ENCODE results near the gene TBPL1.

DNA sequence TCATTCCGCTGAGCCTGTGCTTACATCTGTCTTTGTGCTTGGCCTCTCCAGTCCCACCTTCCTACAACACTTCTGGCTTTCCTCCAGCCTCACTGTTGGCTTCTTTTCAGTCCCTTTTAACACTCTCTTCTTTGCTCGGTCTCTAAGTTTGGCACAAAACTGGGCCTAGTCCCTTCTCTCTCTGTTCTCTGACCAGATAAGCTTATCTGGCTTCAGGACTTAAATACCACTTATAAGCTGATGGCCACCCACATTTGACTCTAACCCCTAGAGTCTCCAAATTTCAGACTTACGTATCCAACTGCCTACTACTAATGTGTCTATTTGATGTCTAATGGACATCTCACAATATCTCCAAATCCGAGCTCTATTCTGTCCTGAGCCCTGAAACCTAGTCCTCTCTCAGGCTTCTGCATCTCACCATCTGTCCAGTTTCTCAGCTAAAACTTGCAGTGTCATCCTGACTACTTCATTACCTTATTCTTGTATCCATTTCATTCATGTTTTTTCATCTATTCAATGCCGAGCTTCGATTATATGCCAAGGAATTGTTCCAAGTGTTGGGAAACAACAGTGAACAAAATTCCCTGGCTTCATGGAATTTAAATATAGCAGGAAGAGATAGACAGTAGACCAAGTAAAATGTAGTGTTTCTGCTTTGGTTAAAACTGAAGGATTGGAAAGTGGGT, 40.1 kb downstream of the TBPL1 start:
- TF ChIP-seq, protein P1, sequence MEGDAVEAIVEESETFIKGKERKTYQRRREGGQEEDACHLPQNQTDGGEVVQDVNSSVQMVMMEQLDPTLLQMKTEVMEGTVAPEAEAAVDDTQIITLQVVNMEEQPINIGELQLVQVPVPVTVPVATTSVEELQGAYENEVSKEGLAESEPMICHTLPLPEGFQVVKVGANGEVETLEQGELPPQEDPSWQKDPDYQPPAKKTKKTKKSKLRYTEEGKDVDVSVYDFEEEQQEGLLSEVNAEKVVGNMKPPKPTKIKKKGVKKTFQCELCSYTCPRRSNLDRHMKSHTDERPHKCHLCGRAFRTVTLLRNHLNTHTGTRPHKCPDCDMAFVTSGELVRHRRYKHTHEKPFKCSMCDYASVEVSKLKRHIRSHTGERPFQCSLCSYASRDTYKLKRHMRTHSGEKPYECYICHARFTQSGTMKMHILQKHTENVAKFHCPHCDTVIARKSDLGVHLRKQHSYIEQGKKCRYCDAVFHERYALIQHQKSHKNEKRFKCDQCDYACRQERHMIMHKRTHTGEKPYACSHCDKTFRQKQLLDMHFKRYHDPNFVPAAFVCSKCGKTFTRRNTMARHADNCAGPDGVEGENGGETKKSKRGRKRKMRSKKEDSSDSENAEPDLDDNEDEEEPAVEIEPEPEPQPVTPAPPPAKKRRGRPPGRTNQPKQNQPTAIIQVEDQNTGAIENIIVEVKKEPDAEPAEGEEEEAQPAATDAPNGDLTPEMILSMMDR (conservative IDR thresholded peaks at IDR 0.05; ENCODE audit: low read length), result no peak
- no peak for TF ChIP-seq EZH2phosphoT487 (IDR thresholded peaks at IDR 0.05; ENCODE audit: borderline replicate concordance)

Measured in Loucy (cell line).